GM15510 (cell line): ENCODE measurements around the gene NOTCH2.

Experiments used
- POLR2A ChIP-seq: IDR thresholded peaks from 3 replicates; pipeline ENCODE4 v1.6.1; 2011; ENCODE audit warnings: borderline replicate concordance; ENCODE audit not compliant: insufficient read length; ENCODE audit errors: extremely low read depth

The NOTCH2 gene

DNA sequence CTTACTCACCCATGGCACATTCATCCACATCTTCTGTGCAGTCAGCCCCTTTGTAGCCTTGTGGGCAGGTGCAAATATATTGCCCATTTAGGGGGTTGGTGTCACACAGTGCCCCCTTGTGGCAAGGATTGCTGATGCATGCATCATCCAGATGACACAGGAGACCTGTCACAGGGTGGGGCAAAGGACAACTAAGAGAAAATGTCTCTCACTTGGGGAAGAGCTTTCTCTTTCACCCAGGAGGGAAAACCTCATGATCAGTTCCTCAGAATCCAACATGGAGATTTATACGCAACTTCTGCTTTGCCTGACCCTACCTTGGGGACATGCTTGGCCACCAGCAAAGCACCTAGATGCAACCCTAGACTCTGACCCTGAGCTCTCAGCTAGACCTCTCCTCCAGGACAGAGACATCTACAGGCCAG, 101.4 kb downstream of the NOTCH2 start:
- TF ChIP-seq POLR2A: no peak

- TF ChIP-seq POLR2A: no peak
Observed at GRCh38 chr1:119966681-119967080, 102.8 kb downstream of the NOTCH2 start.

GRCh38 chr1:119966020-119966419, 103.4 kb downstream of the NOTCH2 start:
- TF ChIP-seq POLR2A: no peak

DNA sequence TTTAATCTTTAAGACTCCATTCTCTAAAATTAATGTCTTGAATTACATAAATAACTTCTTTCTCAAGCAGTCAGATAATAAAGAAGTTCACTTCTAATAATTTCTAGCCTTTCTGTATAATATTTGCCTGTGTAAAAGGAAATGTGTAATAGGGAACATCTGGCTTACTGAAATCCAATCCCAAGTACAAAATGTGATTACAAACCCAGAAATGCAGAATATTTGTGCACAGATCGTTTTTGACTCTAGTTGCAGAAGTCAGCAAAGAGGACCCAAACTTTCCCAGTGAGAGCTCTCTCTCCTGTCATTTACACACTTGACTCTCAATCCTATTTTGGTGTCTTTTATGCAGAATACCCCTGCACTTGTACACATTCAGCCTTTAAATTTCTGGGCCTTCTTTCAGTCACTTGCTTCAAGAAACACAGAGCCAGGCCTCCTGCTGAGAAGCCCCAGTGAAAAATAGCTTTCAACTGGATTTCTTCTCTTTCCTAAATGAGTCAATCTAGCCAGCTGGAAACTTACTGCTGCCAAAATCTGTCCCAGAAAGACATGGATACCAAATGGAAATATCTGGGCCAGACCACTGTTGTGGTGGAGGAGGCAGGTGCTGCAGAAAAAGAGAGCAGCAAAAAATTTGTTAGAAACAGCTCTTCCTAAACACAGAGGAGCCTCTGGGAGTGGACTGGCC, 104.6 kb downstream of the NOTCH2 start:
- TF ChIP-seq POLR2A: no peak

- TF ChIP-seq POLR2A: no peak
Observed at GRCh38 chr1:119962296-119962968, 107.0 kb downstream of the NOTCH2 start.

- no peak for TF ChIP-seq POLR2A
Observed at GRCh38 chr1:119960501-119960900, 109.0 kb downstream of the NOTCH2 start.

DNA sequence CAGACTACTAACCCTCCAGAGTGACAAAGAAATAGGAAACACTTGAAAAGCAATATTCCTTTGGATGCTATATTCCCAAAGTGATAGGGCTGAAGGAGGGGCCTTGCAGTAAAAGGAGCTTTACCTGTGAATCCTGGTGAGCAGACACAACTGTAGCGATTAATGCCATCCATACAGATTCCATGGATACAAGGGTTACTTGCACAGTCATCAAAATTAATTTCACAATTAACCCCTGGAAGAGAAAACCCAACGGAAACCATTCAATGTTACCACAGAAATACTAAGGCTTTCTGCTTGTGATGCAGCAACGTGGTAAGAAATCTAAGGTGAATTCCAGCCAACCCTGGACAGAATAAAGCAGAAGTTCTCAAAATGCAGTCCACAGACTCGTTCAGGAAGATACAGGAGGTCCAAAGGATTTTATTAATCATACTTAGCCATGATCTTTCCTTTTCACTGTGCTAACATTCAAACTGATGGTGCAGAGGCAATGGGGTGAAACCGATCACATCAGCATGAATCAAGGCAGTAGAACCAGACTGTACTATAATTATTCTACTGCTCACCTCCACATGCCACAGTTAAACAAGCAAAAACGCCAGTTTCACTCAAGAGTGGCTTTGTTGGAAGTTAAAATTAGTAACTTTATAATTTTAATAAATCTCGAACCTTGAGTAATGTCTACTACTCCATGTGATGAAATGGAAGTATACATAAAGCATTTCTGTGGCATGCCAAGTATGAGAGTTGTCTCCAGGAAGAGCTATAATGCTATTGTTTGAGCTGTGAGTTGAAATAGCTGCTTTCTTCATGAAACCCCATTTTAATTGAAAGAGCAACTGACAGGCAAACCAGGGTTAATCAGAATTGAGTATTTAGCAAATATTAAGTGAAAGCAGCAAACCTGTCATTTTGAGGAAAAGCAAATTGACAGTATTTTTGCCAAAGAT, 109.9 kb downstream of the NOTCH2 start:
- TF ChIP-seq POLR2A: no peak

DNA sequence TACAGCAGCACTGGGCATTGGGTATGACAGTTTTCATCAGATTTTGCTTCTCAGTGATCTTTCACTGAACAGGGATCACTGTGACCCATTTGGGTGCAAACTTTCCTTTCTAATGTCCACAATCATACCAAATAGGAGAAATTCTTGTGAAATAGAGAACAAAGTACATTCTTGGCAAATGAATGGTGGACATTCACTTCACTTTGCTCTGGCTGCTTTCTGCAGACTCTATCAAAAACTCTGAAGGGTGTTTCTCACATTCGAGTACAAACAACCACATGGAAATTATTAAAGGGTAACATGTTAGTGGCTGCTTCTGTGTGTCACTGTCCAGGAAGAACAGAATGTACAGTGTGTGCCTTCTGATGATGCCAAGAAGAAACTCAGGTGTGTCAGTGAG, 111.2 kb downstream of the NOTCH2 start:
- no peak for TF ChIP-seq POLR2A

DNA sequence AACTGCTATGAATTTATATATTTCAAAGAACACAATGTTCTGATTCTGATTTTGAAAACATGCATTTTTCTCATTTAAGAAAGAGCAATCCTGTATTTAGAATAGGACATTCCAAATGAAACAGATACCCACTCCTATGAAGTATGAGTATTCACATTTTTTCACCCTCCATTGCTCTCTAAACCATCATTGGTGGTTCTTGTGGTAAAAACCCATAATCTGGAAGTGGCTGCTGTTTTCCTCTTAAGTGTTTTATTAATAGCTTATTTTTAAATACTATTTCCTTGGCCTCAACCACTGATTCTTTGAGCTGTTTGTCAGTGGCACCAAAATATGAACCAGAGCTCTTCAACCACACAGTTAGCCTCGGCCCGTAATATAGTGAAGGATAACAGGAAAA, 113.2 kb downstream of the NOTCH2 start:
- TF ChIP-seq POLR2A: no peak

DNA sequence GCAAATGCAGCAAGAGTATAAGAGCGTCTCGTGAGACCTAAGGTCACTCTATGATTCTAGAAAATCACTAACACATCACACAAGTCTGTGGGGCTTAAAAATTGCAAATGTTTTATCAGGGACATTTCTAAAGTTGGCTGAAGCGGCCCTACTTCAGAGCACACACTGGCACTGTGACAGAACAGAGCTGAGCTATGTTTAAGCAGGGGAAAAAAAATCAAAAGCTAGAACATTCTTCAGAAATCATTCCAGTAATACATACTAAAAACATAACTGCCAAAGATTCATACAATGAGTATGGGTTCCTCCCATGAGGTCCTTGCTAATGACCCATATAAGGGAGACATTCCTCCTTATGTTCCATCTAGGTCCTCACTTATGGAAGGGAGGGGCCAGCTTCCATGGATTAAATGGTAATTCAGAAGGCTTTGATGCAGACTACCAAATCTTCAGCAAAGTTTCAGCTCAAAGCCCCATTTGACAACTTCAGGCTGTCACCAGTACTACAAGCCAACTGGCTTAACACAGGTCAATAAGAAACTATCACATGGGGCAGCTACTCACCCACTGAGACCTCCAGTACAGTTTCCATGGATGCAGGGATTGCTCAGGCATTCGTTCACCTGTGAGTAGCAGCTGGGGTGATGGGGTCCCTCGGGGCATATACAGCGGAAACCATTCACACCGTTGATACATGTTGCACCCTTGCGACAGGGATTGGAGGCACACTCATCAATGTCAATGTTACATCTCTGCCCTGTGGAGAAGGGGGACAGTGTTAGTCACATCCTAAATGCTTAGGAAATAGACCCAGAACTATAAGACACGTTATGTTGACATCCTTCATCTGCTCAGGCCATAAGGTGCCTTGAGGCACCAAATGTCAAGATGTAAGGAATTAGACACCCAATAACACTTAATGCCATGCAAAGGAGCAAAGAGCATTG, 114.7 kb downstream of the NOTCH2 start:
- no peak for TF ChIP-seq POLR2A

GRCh38 chr1:119953266-119953998, 116.0 kb downstream of the NOTCH2 start:
- no peak for TF ChIP-seq POLR2A

DNA sequence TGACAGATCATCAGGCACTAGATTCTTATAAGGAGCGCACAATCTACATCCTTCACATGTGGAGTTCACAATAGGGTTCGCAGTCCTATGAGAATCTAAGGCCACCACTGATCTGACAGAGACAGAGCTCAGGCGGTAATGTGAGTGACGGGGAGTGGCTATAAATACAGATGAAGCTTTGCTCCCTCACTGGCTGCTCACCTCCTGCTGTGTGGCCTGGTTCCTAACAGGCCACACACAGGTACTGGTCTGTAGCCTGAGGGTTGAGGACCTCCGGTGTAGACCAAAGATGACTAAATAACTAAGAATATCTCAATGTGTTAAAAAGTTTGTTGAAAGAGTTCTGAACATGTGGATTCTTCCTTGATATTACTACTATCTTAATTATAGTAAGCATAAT, 117.0 kb downstream of the NOTCH2 start:
- TF ChIP-seq POLR2A: no peak

DNA sequence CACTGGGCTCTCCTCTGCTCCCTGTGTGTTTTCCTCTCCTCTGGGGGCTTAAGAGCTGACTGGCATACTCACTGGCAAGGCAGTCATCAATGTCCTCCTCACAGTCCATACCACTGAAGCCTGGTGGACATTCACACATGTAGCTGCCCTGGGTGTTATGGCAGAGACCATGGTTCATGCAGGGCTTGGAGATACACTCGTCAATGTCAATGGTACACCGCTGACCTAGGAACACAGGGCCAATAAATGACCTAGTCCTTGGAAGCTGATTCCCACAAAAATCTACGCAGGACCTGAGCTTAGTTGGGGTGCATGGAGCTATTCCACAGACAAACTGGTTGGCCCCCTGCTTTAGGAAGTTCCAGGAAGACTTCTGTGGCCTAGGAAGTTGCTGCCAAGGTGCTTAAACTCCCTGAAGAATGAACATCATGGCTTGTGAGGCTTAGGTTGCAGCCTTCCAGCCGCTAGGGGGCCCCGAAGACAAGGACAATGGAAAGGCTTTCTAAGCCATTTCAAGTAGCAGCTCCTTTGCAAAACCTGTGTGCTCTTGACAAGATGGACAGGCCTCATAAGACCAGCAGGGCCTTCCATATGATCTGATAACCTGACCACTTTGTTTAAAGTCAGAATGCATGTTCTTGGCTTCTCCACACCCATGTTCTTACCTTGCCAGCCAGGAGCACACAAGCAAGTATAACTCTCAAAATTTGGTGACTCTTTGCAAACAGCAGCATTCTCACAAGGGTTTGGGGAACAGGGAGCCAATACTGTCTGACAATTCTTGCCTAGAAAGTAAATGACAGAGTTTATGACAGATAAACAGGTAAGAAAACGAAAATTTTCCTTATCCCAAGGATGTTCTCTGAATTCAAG, 120.9 kb downstream of the NOTCH2 start:
- TF ChIP-seq POLR2A: no peak

DNA sequence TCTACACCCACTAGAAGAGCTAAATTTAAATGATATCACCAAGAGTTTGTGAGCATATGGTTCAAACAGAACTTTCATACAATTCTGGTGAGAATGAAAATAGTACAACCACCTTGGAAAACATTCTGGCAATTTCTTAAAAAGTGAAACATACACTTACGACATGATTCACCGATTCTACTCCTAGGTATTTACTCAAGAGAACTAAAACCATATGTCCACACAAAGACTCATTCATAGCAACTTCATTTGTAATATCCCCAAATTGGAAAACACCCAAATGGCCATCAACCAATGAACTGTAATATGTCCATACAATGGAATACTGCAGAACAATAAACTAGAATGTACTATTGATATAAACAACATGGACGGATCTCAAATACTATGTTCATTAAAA, 122.0 kb downstream of the NOTCH2 start:
- no peak for TF ChIP-seq POLR2A
